Anterior cingulate cortex (tissue), 58 donors: ENCODE results near the gene PRKCB.
"Not testable (repeated sequence)": the region's sequence is repeated elsewhere in the genome, so short reads cannot be mapped to it uniquely, and the experiment has no call there.

Experiments
- DNase-seq, 58 donors: peaks; one replicate each; lab custom pipeline; 2025; lab: John Stamatoyannopoulos, UW

Gene PRKCB

GRCh38 chr16:23900480-23901177 lies 64.8 kb downstream of the PRKCB start:
- DNase-seq = no peak

- peak in 3 of 58 donors; percentile 10 to 41 (median 10) for DNase-seq
These were observed 65.6 kb downstream of the PRKCB start for GRCh38 chr16:23901178-23902033.

GRCh38 chr16:23902034-23902747 lies 66.4 kb downstream of the PRKCB start:
- no peak for DNase-seq

- no peak for DNase-seq
These were observed 67.1 kb downstream of the PRKCB start for GRCh38 chr16:23902748-23903414.

- DNase-seq = peak in 9 of 58 donors; percentile 2 to 22 (median 10)
These were observed 69.2 kb downstream of the PRKCB start for GRCh38 chr16:23905027-23905426.

GRCh38 chr16:23907457-23907902 lies 71.7 kb downstream of the PRKCB start:
- DNase-seq = no peak

- no peak for DNase-seq
These were observed 72.1 kb downstream of the PRKCB start for GRCh38 chr16:23907903-23908302.

- DNase-seq = no peak
These were observed 73.0 kb downstream of the PRKCB start for GRCh38 chr16:23908790-23909189.

GRCh38 chr16:23909792-23910418 lies 74.1 kb downstream of the PRKCB start:
- no peak for DNase-seq

- DNase-seq = no peak
These were observed 79.3 kb downstream of the PRKCB start for GRCh38 chr16:23914946-23915530.

GRCh38 chr16:23916552-23916951 lies 80.8 kb downstream of the PRKCB start:
- not testable (repeated sequence) for DNase-seq

GRCh38 chr16:23917621-23918020 lies 81.8 kb downstream of the PRKCB start:
- no peak for DNase-seq

GRCh38 chr16:23920446-23920845 lies 84.7 kb downstream of the PRKCB start:
- peak in 1 of 58 donors; percentile 16 for DNase-seq

GRCh38 chr16:23920899-23921298 lies 85.1 kb downstream of the PRKCB start:
- DNase-seq = no peak

- DNase-seq = no peak
These were observed 86.6 kb downstream of the PRKCB start for GRCh38 chr16:23922406-23922805.

GRCh38 chr16:23924128-23924527 lies 88.3 kb downstream of the PRKCB start:
- DNase-seq = no peak

GRCh38 chr16:23927796-23928195 lies 92.0 kb downstream of the PRKCB start:
- DNase-seq = no peak

GRCh38 chr16:23929237-23929636 lies 93.5 kb downstream of the PRKCB start:
- no peak for DNase-seq

- no peak for DNase-seq
These were observed 94.1 kb downstream of the PRKCB start for GRCh38 chr16:23929856-23930255.

- DNase-seq = no peak
These were observed 95.0 kb downstream of the PRKCB start for GRCh38 chr16:23930791-23931190.
